ENCODE measurements around the gene NFYA.
"Not testable (repeated sequence)": the region's sequence is repeated elsewhere in the genome, so short reads cannot be mapped to it uniquely, and the experiment has no call there.

Gene NFYA

GRCh38 chr6:41073968-41074691 is 1.4 kb downstream of the NFYA start:
- no peak for FAIRE-seq

GRCh38 chr6:41074692-41075436 is 2.1 kb downstream of the NFYA start:
- FAIRE-seq: no peak

GRCh38 chr6:41075651-41076626 is 3.2 kb downstream of the NFYA start:
- FAIRE-seq: no peak

- FAIRE-seq: no peak
Measured at GRCh38 chr6:41077536-41077935, 4.8 kb downstream of the NFYA start.

GRCh38 chr6:41078101-41078500 is 5.3 kb downstream of the NFYA start:
- no peak for FAIRE-seq

- no peak for FAIRE-seq
Measured at GRCh38 chr6:41079080-41079479, 6.3 kb downstream of the NFYA start.

GRCh38 chr6:41080621-41081020 is 7.8 kb downstream of the NFYA start:
- FAIRE-seq: no peak

GRCh38 chr6:41083072-41083471 is 10.3 kb downstream of the NFYA start:
- no peak for FAIRE-seq

GRCh38 chr6:41085182-41085581 is 12.4 kb downstream of the NFYA start:
- FAIRE-seq: no peak

GRCh38 chr6:41088451-41088850 is 15.7 kb downstream of the NFYA start:
- FAIRE-seq: no peak

- no peak for FAIRE-seq
Measured at GRCh38 chr6:41090841-41091761, 18.3 kb downstream of the NFYA start.

- FAIRE-seq: peak; percentile 87
Measured at GRCh38 chr6:41092421-41093140, 19.8 kb downstream of the NFYA start.

GRCh38 chr6:41093729-41094128 is 21.0 kb downstream of the NFYA start:
- no peak for FAIRE-seq

GRCh38 chr6:41097467-41098090 is 24.8 kb downstream of the NFYA start:
- FAIRE-seq: no peak

GRCh38 chr6:41098366-41098765 is 25.6 kb downstream of the NFYA start:
- no peak for FAIRE-seq

GRCh38 chr6:41100871-41101287 is 28.1 kb downstream of the NFYA start:
- FAIRE-seq: no peak

- FAIRE-seq: no peak
Measured at GRCh38 chr6:41103847-41104246, 31.1 kb downstream of the NFYA start.

- no peak for FAIRE-seq
Measured at GRCh38 chr6:41111017-41111416, 38.2 kb downstream of the NFYA start.

GRCh38 chr6:41115027-41115426 is 42.3 kb downstream of the NFYA start:
- FAIRE-seq: not testable (repeated sequence)

- no peak for FAIRE-seq
Measured at GRCh38 chr6:41119508-41119907, 46.7 kb downstream of the NFYA start.

- no peak for FAIRE-seq
Measured at GRCh38 chr6:41120058-41120457, 47.3 kb downstream of the NFYA start.
